ENCODE data around the gene HCRTR1.

The HCRTR1 gene

DNA sequence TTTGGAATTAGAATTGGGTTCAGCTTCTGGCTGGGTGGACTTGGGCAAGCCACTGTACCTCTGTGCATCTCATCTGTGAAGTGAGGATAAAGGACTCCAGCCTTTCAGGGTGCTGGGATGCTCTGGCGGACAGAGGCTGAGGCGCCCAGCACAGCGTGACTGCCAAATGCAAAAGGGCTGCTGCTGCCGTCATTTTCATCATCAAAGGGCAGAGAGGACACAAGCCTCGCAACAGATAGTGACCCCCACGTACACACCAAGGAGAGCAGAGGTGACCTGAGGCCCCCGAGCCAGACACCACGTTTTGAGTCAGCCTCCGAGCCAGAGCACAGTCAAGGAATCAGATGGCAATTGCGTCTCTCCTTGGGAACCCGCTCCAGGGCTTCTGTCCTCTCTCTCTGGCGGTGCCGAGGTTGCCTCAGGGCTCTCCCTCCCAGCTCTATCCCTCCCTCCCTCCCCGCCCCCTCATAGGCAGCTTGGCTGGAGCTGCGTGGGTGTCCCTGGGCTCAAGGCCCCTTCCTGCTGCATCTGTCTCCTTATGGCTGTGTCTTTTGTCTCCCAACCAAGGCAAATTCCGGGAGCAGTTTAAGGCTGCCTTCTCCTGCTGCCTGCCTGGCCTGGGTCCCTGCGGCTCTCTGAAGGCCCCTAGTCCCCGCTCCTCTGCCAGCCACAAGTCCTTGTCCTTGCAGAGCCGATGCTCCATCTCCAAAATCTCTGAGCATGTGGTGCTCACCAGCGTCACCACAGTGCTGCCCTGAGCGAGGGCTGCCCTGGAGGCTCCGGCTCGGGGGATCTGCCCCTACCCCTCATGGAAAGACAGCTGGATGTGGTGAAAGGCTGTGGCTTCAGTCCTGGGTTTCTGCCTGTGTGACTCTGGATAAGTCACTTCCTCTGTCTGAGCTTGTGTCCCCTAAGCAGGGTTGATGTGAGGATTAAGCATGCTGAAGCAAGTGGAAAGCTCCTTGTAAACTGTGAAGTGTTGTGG is 9.0 kb downstream of the HCRTR1 start:
- no peak for FAIRE-seq

DNA sequence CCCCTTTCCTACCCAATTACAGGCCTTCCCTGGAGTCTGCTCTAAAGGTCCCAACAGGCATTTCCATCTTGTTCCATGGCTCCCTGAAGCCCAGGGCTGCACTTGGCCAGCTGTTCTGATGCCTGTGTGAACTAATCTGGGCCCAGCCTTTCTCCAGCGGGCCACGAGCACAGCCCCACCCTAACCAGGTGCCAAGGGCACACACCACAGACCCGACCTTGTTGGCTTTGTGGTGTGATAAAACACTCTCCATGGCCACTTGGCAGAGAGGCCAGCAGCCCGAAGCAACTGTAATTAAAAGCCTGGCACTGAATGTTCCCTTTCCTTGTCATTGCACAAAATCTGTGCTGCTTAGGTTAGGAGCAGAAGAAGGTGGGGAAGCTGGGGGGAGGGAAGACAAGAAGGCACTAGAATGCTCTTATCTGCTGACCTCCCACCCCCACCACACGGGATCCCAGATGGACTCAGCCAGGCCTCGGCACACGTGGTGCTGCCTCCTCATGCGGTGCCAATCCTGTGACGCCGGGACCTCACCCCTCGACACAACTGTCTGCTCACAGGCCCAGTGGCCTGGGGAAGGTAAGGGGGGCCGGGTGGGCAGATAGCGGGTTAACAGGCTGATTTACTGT is 9.9 kb downstream of the HCRTR1 start:
- FAIRE-seq: no peak

DNA sequence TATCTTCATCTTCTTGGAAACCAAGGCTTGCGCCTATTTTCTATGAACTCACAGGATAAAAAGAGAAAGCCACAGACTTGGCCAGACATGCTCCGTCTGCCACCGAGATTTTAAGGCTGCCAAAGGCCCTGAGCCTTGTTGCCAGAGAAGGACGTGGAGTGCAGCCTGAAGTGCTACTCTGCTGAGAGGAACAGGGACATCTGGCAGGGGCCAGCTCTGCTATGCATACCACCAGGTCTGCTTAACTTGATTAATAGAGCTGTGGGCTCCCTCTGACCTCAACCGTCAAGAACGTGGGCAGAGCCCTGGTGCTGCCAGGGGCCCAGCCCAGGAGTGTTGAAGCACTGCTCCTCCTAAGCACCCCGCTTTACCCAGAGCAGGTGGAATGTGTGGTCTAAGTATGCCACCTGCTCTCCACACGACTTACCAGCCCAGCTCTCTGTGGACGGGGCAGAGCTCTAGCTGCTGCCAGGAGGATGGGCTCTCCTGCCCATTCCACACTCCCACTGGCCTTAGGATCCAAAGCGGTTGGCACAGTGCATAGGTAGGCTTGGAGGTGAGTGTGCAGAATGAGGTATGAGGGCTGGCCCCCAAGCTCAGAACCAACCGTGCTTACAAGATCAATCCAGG is 10.6 kb downstream of the HCRTR1 start:
- FAIRE-seq: no peak

DNA sequence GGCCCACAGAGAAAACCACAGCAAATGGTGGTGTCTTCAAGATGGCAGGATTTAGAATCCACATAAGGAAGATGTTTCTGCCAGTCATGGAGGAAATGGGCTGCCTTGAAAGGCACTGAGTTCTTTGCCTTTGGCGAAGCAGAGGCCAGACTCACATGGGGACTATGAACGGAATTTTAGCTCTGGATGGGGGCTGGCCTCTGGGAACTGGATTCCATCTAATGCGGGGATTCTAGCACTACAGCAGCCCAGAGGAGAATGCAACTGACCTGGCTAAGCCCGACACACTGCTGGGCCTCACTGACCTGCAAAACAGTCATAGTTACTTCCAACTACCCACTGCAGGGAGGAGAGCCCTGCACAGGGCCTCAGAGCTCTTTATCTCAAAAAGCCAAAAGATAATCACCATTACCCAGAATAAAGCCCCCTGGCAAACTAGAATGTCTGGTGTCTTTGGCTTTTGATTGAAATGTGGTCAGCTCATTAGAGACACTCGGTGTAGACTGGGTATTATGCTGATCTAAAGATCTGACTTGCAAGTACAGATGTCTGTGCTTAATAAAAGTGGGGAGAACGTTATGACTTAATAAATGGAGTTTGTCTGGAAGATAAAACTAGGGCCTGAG is 11.6 kb downstream of the HCRTR1 start:
- FAIRE-seq: no peak

DNA sequence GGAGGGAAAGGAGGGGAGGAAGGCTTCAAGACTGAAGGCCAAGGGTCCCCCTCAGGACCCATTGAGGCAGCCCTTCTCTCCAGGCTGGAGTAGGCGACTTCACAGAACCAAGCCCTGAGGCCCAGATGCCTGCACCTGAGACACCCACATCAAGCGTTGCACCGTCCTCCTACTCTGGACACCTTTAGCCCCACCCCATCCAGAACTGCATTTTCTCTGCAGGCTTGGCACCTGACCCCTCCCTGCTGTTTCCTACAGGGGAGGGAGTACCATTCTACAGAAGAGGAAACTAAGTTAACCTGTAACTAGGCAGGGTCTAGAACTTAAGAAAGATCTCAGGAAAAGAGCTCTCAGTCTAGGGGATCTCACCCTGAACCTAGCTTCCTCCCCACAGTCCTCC is 15.2 kb downstream of the HCRTR1 start:
- no peak for FAIRE-seq

DNA sequence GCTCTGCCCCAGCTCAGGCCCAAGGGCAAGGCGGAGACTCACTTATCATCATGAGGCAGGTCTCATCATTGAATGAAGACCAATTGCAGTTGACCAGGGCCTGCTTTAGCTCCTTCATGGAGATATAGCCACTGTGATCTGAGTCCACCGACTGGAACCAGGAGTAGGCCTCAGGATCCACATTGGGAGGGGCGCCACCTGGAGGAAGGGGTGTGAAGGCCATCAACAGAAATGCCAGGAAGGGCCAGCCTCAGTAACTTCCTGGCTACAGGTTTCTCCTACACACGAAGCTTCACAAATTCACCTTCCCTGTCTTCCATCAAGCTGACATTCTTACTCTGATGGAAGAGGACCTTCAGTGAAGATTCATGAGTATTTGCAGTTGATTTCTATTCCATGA is 15.6 kb downstream of the HCRTR1 start:
- no peak for FAIRE-seq

DNA sequence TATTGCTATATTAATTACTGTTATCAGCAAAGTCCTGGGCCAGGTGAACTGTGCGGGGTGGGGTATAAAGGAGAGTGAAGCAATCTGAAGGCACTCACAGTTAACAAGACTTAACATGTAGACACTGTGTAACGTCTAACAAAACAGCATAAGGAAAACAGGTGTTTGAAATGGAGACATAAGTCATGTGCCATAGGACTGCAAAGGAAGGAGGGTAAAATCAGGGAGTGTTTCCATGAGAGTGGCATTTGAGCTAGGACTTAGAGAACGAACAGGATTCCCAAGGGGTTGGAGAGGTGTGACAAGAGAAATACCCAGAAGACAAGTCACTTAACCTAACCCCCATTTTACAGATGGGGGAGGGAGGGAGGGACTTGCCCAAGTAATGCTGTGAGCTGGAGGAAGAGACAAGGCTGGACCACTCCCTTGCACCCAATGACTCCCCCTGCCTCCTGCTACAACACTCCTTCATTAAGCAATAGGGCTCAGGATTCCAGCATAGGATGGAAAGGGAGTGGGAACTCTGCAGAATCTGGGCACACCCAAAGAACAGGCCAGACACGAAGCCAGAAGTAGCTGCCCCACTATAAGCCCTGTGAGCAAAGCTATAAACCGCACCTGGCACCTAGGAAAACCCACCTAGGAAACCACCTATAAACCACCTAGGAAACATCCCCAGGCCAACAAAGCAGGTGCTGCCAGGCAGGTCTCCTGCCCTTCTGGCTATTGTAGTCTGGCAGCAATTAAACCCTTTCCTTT is 20.6 kb downstream of the HCRTR1 start:
- FAIRE-seq: no peak

DNA sequence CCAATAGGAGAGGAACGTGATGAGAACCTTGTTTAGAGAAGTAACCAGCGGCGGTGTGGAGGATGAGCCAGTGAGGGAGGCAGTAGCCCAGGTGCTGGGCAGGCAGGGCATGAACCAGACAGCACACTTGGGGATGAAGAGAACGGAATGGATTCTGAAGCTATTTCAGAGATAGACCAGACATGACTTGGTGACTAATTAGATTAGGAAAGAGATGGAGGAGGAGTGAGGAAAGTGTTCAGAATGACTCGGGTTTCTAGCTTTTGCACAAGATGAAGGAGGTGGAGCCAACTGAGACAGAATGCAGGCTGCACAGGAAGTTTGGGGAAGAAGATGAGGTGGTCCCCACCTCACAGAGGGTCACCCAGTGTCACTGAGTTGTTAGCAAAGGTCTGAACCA is 22.1 kb downstream of the HCRTR1 start:
- FAIRE-seq: no peak

DNA sequence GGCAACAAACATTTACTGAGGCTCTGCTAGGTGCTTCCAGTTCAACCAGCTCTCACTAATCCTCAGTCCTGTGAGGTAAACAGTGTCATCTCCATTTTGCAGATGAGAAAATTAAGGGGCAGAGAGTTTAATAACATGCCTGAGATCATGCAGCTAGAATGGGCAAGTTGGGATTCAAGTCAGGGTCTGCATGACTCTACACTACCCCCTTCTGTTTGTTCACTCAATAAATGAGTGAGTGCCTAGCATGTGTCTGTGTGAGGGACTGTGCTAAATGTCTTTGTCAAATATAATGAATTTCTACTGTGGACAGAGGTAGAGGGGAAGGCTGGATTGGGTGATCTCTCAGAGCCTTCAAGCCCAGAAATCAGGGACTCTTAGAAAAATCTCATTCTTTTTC is 22.7 kb downstream of the HCRTR1 start:
- FAIRE-seq: no peak

DNA sequence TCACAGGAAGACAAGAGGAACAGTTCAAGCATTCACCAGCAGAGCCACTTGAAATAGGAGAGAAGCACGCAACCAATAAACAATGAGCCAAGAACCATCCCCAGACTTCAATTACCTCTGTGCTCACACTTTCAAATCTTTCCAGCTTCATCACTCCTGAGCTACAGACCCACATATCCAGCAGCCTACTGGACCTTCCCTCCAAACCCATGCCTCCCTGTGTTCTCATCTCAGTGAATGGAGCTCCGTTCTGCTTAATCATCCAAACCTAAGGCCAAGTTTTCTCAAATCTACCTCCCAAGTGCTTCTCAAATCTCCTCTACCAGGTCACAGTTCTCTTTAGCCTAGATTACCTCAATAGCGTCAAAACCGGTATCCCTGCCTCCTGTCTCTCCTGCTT is 23.5 kb downstream of the HCRTR1 start:
- FAIRE-seq: no peak

DNA sequence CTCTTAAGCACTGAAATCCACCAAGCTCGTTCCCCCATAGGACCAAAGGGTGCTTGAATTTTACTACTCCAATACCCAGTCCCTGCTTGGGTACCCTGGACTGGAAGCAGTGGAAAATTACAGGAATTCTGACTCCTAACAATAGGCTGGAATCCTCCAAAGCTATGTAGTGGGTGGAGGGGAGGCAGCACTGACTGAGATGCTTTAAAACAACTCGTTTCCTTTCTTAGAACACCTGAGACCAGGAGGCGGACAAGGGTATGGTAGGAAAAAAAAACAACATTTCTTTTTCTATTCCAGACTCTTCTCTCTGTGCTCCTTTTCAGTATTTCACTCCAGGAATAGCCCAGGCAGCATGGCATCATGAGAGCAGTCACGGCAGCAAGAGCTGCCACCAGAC is 24.9 kb downstream of the HCRTR1 start:
- no peak for FAIRE-seq

DNA sequence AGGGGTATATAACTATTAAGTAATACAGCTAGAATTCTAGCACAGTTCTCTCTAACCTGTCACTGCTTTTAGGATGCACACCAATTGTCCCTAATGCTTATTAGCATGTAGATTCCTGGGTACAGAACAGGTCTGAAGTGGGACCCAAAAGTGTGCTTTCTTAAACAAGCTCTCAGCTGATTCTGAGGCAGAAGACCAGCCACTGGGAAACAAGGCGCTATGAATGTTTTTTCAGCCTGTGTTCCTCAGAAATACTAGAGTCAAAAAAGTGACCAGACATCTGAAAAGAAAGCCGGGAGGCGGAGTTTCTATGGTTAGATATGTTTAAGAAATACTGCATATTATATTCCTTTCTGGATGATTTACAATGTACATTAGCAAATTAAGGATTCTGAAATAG is 25.4 kb downstream of the HCRTR1 start:
- no peak for FAIRE-seq

DNA sequence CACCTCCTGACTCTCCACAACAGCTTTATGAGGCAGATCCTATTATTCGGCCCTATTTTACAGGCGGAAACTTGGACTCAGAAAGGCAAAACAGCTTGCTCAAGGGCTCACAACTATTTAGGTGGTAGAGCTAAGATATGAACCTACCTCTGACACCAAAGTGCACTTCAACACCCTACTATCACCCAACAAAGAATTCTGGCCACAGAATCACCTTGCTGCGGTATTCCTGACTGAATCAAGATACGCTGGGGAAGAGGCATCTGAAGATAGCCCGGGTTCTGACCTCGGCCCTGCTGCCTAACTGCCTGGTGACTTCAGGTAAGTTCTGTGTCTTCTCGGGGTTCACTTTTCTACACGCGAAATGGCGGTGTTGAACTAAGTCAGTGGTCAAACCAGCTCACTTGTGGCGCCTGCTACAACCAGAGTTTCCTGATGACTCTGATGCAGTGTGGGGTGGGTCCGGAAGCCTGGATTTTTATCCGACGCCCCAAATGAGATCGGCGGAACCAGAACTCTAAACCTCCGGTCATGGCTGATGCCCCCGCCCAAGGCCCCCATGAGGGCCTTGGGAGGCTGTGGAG is 26.6 kb downstream of the HCRTR1 start:
- FAIRE-seq: no peak

DNA sequence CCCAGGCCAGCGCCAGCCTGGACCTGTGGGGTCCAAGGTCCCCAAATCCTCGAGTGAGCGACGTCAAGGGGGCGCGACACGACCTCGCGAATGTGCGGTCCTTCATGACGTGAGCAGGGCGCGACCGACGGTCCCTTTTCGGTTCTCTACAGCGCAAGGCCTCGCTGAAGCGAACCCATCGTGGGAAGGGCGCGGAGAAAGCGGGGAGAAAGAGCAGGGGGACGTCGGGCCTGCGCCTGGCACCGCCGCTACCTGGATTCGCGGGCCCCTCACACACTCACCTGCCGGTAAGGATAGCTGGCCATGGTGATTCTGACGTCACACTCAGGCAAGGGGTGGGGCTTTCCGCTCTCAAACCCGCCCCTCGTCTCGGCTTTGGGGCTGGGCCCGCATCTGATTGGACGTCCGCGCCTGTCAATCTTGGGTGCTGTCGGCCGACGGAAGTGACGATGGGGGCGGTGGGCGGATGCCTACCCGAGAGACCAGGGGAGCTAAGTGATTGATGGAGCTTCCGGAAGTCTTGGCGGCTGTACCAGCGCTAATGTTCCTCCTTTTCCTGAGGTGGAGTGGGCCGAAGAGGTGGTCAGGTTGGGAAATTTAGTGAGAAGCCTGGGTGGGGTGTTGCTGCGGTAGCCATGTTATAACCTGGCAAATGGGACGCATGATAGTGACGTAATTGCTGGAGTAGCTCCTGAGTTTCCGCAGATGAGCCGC is 27.2 kb downstream of the HCRTR1 start, which contains the start of gene PEF1:
Gene PEF1, minus strand, starts transcription at position 317 of the 714 bp plus-strand sequence. Its CDS starts 12 bp downstream, at position 305.
- FAIRE-seq: peak; percentile 71

DNA sequence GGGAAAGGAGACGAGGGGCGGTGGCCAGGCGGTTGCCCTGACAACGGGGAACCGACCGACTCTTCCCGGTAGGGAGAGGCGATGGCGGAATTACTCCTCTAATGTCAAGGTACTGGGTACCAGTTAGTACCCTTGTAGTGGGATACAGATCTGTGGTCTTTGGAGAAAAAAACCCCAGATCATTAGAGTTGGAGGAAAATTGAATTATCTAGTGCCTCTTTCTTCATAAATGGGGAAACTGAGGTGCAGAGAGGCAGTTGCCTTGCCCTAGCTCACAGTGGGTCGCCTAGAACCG is 27.7 kb downstream of the HCRTR1 start:
- FAIRE-seq: no peak

DNA sequence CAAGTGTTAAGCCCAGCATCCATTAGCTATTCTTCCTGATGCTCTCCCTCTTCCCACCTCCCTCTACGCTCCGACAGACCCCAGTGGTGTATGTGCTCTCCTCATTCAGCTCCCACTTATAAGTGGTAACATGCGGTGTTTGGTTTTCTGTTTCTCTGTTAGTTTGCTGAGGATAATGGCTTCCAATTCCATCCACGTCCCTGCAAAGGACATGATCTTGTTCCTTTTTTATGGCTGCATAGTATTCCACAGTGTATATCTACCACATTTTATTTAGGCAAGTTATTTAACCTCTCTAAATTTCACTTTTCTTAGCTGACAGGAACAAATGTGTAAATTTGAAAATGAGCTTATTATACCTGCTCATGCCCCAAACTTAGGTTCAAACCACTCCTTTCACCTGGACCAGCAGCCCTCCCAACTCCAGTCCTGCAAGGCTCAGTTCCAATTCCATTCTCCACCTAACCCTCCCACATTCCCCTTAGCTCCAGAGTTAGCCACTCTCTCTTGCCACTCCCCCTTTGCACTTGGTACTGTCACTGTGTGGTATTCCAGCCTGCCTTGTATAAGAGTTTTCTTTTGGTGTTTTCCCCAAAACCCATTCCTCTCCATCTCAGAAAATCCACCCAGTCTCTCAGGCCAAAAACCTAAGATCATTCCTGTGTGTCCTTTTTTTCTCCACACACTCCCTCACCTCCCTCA is 28.9 kb downstream of the HCRTR1 start:
- FAIRE-seq: no peak

DNA sequence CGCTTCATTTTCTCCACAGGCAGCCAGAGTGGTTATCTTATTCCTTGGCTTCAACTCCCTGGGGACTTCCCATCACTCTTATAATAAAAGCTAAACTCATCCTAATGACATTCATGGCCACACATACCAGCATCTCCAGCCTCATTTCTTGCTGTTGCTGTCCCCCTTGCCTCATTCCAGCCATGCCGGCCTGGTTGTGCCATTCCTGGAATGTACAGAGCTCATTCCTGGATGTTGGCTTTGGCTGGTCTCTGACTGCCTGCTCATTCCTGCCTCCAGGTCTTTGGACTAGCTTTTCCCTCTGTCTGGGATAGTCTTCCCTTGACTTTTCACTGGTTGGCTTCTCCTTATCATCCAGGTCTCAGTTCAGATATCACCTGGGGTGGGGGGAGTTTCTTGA is 29.6 kb downstream of the HCRTR1 start:
- no peak for FAIRE-seq

DNA sequence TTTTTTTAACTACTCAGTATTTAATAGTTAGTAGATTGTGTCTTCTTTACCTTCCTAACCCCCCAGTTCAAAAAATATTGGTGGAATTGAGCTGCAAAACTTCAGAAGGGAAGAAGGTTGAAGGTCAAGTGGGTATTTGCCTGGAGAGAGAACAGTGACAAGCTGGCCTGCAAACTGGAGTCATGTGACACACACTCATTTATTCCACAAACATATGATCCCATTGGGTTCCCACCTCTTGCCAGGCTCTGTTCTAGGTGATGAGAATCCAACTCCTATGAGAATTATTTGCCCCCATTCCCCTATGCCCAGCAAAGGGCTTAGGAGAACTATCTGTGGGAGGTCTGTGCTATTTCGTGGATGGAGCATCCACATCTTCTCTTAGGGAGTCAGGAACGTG is 30.7 kb downstream of the HCRTR1 start:
- no peak for FAIRE-seq

DNA sequence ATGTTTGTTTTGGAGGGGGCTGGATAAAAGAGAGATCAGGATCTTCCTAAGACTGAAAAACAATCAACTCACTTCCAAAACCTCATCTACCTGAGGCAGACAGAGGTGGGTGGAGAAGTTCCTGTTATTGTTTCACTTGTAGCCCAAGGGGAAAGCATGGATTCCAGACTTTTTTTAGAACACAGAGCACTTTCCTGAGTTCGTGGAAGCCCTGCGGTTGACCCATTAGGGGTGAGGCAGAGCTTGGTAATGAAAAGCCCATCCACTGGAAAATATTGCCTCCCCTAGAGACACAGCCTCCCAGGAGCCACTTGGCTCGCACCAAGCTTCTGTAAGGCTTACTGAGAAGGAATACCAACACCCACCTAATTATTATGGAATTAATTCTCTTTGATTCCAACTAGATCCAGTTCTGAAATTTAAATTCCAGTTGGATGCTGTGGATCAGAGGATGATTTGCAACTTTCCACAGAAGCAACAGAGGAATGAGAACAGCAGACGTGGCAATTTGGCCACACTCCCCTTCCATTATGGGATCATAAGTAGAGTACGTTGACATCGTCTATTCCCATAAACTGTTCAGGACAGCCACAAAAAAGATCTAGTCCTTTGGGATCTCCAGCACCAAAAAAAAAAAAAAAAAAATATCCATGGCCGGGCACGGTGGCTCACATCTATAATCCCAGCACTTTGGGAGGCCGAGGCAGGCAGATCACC is 31.3 kb downstream of the HCRTR1 start:
- no peak for FAIRE-seq

All from colon (tissue), 2 donors.